GM10248 (cell line): ENCODE data around the gene ZNF655.

Source experiments
- CTCF ChIA-PET: fragments of 300-600 bp; sonication (Branson Sonifier 250); formaldehyde crosslinking; extraction: SDS; loops from one replicate; lab custom pipeline; 2021; ENCODE audit warnings: antibody characterized with exemption; lab: Yijun Ruan, JAX
- POLR2A ChIA-PET: fragments of 350-650 bp; sonication (Branson Sonifier 250); formaldehyde crosslinking; extraction: SDS; loops from one replicate; lab custom pipeline; 2020; ENCODE audit warnings: antibody characterized with exemption; lab: Yijun Ruan, JAX
- DNase-seq: peaks from one replicate; pipeline ENCODE4 v3.0.0; 2012; ENCODE audit errors: extremely low spot score
- TF ChIP-seq, protein P1 (sequence below): IDR thresholded peaks from 2 replicates; pipeline ENCODE4 v1.5.1; 2012; ENCODE audit warnings: mild to moderate bottlenecking, low read depth; ENCODE audit errors: extremely low read depth, missing control alignments, control extremely low read depth

Gene ZNF655

DNA sequence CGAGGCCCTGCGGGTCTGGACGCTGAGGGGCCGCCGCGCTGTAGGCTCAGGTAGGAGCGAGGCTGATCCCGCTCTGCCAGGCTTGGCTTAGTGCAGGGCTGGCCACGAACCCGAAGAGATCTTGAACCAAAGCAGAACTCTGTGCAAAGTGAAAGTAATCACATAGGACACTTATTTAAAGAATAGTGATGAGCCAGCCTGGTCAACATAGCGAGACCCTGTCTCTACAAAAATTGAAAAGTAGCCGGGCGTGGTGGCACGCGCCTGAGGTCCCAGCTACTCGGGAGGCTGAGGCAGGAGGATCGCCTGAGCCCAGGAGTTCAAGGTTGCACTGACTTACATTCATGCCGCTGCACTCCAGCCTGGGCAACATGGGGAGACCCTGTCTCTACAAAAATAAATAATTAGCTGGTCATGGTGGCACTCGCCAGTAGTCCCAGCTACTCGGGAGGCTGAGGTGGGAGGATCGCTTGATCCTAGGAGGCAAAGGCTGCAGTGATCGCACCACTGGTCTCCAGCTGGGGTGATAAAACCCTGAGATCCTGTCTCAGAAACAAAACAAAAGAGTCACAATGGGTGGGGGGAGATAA, 58.8 kb downstream of the ZNF655 start:
- ChIA-PET CTCF (interaction anchor here (0.9 to 4.0 kb wide), 6 partner anchors 9 to 230 kb away, joined by 3 to 13 read pairs (median 4); no protein-coding TSS in a partner anchor), POLR2A (no interaction called here)
- TF ChIP-seq, protein P1, sequence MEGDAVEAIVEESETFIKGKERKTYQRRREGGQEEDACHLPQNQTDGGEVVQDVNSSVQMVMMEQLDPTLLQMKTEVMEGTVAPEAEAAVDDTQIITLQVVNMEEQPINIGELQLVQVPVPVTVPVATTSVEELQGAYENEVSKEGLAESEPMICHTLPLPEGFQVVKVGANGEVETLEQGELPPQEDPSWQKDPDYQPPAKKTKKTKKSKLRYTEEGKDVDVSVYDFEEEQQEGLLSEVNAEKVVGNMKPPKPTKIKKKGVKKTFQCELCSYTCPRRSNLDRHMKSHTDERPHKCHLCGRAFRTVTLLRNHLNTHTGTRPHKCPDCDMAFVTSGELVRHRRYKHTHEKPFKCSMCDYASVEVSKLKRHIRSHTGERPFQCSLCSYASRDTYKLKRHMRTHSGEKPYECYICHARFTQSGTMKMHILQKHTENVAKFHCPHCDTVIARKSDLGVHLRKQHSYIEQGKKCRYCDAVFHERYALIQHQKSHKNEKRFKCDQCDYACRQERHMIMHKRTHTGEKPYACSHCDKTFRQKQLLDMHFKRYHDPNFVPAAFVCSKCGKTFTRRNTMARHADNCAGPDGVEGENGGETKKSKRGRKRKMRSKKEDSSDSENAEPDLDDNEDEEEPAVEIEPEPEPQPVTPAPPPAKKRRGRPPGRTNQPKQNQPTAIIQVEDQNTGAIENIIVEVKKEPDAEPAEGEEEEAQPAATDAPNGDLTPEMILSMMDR = no peak
- no peak for DNase-seq

DNA sequence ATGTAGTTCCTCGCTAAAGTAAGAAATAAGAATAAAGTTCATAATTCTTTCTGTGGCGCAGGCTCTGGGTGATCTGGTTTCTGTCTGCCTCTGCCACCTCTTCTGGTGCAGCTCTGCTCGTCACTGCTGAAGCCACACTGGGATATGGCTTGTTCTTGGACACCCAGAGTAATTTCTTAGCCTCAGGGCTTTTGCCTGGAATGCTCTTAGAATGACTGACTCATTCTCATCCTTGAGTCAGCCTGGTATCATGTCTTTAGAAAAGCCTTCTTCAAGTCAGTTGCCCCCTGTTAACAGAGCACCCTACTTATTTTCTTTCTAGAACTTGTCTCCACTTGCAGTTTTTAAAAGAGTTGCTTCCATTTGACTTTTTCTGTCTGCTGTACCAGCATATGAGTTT, 60.3 kb downstream of the ZNF655 start:
- TF ChIP-seq, protein P1 = no peak
- no peak for DNase-seq
- CTCF ChIA-PET = no interaction called here
- POLR2A ChIA-PET = no interaction called here

DNA sequence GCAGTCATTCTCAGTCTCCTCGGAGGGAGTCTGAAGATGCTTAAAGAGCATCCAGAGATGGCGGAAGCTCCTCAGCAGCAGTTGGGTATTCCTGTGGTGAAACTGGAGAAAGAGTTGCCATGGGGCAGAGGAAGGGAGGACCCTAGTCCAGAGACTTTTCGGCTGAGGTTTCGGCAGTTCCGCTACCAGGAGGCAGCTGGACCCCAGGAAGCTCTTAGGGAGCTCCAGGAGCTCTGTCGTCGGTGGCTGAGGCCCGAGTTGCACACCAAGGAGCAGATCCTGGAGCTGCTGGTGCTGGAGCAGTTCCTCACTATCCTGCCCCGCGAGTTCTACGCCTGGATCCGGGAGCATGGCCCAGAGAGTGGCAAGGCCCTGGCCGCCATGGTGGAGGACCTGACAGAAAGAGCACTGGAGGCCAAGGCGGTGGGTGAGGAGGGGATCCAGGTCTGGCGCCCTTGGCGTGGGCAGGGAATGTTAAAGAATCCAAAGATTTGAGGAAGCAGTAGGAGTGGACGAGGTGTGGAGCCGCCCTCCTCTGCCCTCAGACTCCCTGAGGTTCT, 61.2 kb downstream of the ZNF655 start:
- POLR2A ChIA-PET = no interaction called here
- DNase-seq = no peak
- CTCF ChIA-PET = no interaction called here
- TF ChIP-seq, protein P1 = no peak

DNA sequence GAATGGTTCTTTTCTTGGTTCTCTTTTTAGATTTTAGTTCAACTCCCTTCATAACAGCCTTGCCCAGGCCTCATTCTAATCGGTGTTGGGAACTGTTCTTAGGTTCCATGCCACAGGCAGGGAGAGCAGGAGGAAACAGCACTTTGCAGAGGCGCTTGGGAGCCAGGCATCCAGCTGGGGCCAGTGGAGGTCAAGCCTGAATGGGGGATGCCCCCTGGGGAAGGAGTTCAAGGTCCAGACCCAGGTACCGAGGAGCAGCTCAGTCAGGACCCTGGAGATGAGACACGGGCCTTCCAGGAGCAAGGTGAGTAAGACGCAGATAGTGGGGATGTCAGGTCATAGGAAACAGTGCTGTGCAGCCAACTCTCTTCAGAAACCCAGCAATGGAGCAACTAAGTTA, 62.8 kb downstream of the ZNF655 start:
- ChIA-PET POLR2A (no interaction called here), CTCF (no interaction called here)
- TF ChIP-seq, protein P1 = no peak
- DNase-seq = no peak

DNA sequence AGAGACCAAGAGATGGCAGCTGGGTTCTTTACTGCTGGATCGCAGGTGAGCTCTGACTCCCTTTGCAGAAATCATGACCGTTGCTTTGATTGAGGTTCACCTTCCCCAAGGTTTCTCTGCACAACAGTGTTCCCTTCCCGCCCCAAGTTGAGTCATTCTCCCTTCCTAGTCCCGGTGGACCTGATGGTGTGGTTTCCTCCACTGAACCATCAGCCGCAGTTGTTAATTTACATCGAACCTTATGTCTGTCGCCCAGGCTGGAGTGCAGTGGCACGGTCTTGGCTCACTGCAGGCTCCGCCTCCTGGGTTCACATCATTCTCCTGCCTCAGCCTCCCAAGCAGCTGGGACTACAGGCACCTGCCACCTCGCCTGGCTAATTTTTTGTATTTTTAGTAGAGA, 64.2 kb downstream of the ZNF655 start:
- ChIA-PET POLR2A (no interaction called here), CTCF (no interaction called here)
- TF ChIP-seq, protein P1 = no peak
- no peak for DNase-seq

DNA sequence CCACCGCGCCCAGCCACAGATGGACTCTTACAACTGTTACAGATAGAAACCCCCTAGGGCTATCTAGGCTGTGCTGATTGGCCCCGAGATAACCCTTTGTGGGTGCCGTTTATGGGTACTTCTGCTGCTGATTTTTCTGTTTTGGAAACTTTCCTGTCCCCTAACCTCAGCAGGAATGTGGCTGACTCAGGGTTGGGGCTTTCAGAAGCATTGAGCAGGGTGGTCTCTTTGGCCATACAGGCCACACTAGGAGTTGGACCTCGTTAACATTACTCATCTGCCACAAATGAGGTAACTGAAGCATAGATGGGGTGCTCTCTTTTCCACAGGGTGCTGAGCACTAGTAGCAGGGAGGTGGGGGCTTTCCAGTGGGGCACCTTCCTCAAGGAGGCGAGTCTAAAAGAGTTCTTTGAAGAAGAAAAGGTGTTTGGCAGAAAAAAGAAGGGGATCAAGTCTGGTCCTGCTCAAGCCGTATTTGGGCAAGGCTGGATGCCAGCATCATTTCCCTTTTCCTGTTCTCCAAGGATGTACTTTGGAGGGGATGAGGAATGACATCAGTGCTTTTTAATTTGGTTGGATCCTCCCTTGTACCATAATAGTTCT, 64.8 kb downstream of the ZNF655 start:
- no peak for DNase-seq
- ChIA-PET CTCF (no interaction called here), POLR2A (no interaction called here)
- TF ChIP-seq, protein P1 = no peak
